K562 (cell line): ENCODE data around the gene FOXA3. TPM values are rescaled to one million over a fixed set of nuclear protein-coding genes. Genes with fewer than 3 reads are reported as not detected.
A peak's percentile ranks its signal among the peaks of the same experiment; 100 is the strongest.

Experiments used
- ARNT ChIP-seq, 2 experiments: fragments of 450-650 bp; IDR thresholded peaks; 2 replicates each; pipeline ENCODE4 v1.6.1; 2016; ENCODE audit warnings: mild to moderate bottlenecking in 1 of 2
- ATF1 ChIP-seq, 2 experiments: fragments of 450-650 bp in 1 of 2; IDR thresholded peaks; 2 replicates each; pipeline ENCODE4 v1.6.1; 2016; ENCODE audit warnings: missing compliant biosample characterization in 1 of 2, missing genetic modification characterization in 1 of 2
- ATF2 ChIP-seq: sonication (generic); formaldehyde crosslinking; IDR thresholded peaks from 2 replicates; pipeline ENCODE4 v1.8.1; 2022; ENCODE audit warnings: missing genetic modification reagents
- CHD1 ChIP-seq: fragments of 200-600 bp; sonication (generic); IDR thresholded peaks from one replicate; pipeline ENCODE4 v1.6.1; 2012; ENCODE audit warnings: mild to moderate bottlenecking, moderate library complexity, low read length, inconsistent platforms
- DDX20 ChIP-seq: fragments of 450-650 bp; IDR thresholded peaks from 2 replicates; pipeline ENCODE4 v1.6.1; 2016; ENCODE audit warnings: missing genetic modification characterization, low read depth, mild to moderate bottlenecking, missing compliant biosample characterization, moderate library complexity
- ESRRA ChIP-seq: fragments of 450-650 bp; IDR thresholded peaks from 2 replicates; pipeline ENCODE4 v1.6.1; 2014; ENCODE audit warnings: low read depth, mild to moderate bottlenecking, moderate library complexity, borderline replicate concordance
- MECOM ChIP-seq: fragments of 250-450 bp; sonication (Bioruptor Pico); IDR thresholded peaks from 2 replicates; pipeline ENCODE4 v1.8.0; 2022; ENCODE audit warnings: inconsistent platforms
- POLR2AphosphoS5 ChIP-seq: IDR thresholded peaks from 2 replicates; pipeline ENCODE4 v1.6.1; 2011; ENCODE audit warnings: mild to moderate bottlenecking, low read depth, low read length, moderate library complexity; ENCODE audit not compliant: control insufficient read depth, insufficient read depth
- PRDM10 ChIP-seq: fragments of 450-650 bp; IDR thresholded peaks from 2 replicates; pipeline ENCODE4 v1.6.1; 2018; ENCODE audit not compliant: partially characterized antibody
- SMAD1 ChIP-seq: fragments of 150-350 bp; IDR thresholded peaks from 2 replicates; pipeline ENCODE4 v1.6.1; 2014; ENCODE audit warnings: low read length, low read depth; ENCODE audit not compliant: partially characterized antibody
- TCF7L2 ChIP-seq: fragments of 150-350 bp; IDR thresholded peaks from 2 replicates; pipeline ENCODE4 v1.6.1; 2016; ENCODE audit warnings: low read depth, mild to moderate bottlenecking, low read length, moderate library complexity
- U2AF2 ChIP-seq: fragments of 200-400 bp; formaldehyde crosslinking; optimal IDR thresholded peaks from 2 replicates; pipeline ENCODE3; 2017; ENCODE audit warnings: low read depth, mild to moderate bottlenecking, low read length
- ZNF316 ChIP-seq: fragments of 450-650 bp; IDR thresholded peaks from 2 replicates; pipeline ENCODE4 v1.6.1; 2016
- ZNF324 ChIP-seq: fragments of 250-450 bp; sonication (Bioruptor Pico); IDR thresholded peaks from 2 replicates; pipeline ENCODE4 v1.4.0; 2020; ENCODE audit warnings: mild to moderate bottlenecking
- ZNF436 ChIP-seq: fragments of 250-450, 450-650 bp; sonication (Bioruptor Pico); formaldehyde crosslinking; IDR thresholded peaks from 2 replicates; pipeline ENCODE4 v1.7.0; 2020; ENCODE audit warnings: mild to moderate bottlenecking
- polyA plus RNA-seq, 8 experiments: library from polyadenylated mRNA; depleted of rRNA in 4 of 8; stranded (reverse) in 5 of 8; unstranded in 3 of 8; fragments of >200 nt; fragmentation: Nextera tagmentation in 2 of 8; fragmentation: Illumina TruSeq in 1 of 8; extraction: Ambion mirVana in 2 of 8; extraction: Trizol in 1 of 8; gene quantifications; 2 replicates each; pipeline versions ENCODE4 v1.2.1 to v1.2.3, GENCODE V29; 2011 to 2014; ENCODE audit warnings: inconsistent platforms in 1 of 8, missing spikeins in 1 of 8
- total RNA-seq, 7 experiments: library from RNA; depleted of rRNA in 6 of 7; stranded (reverse); fragments of >200 nt in 6 of 7; fragmentation: Illumina TruSeq in 2 of 7; extraction: Trizol in 2 of 7; gene quantifications; 2 replicates each; pipeline versions ENCODE4 v1.2.1 to v1.2.3, GENCODE V29; 2011 to 2021; ENCODE audit warnings: low replicate concordance in 1 of 7
- TF ChIP-seq, protein P1 (sequence below): fragments of 450-650 bp; formaldehyde crosslinking; IDR thresholded peaks from 2 replicates; pipeline ENCODE4 v1.4.0; 2022; ENCODE audit warnings: missing genetic modification characterization
- TF ChIP-seq, protein P2 (sequence below): fragments of 250-450 bp; sonication (Bioruptor Pico); IDR thresholded peaks from 2 replicates; pipeline ENCODE4 v1.5.0; 2020; ENCODE audit warnings: mild to moderate bottlenecking
- TF ChIP-seq, protein P3 (sequence below): sonication (generic); formaldehyde crosslinking; IDR thresholded peaks from 2 replicates; pipeline ENCODE4 v1.5.0; 2020; ENCODE audit warnings: missing genetic modification reagents

Gene FOXA3
- total and polyA plus RNA-seq, 9 of the 15 experiments (the other 6 are each of a cell fraction or from before 2014, with no cell fraction given): 1.3 to 15.5 (median 4.7) TPM

GRCh38 chr19:45817010-45817724, 47.0 kb upstream of the FOXA3 start (continued):
- TF ChIP-seq CHD1: no peak
- TF ChIP-seq PRDM10: peak; percentile 87
- TF ChIP-seq, protein P1, sequence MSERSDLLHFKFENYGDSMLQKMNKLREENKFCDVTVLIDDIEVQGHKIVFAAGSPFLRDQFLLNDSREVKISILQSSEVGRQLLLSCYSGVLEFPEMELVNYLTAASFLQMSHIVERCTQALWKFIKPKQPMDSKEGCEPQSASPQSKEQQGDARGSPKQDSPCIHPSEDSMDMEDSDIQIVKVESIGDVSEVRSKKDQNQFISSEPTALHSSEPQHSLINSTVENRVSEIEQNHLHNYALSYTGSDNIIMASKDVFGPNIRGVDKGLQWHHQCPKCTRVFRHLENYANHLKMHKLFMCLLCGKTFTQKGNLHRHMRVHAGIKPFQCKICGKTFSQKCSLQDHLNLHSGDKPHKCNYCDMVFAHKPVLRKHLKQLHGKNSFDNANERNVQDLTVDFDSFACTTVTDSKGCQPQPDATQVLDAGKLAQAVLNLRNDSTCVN: no peak
- TF ChIP-seq DDX20: no peak
- TF ChIP-seq ESRRA: peak; percentile 80; the same call in 1 of the 2 replicates
- no peak for TF ChIP-seq MECOM (CRISPR knock-in tag)
- no peak for TF ChIP-seq ZNF316
- no peak for TF ChIP-seq SMAD1
- TF ChIP-seq TCF7L2: no peak
- no peak for TF ChIP-seq ZNF436 (CRISPR knock-in tag)
- TF ChIP-seq ZNF324 (CRISPR knock-in tag): no peak
- TF ChIP-seq POLR2AphosphoS5: 0 out of 2 replicates have a peak, but pooled peaks have one; percentile 53
- TF ChIP-seq, protein P2, sequence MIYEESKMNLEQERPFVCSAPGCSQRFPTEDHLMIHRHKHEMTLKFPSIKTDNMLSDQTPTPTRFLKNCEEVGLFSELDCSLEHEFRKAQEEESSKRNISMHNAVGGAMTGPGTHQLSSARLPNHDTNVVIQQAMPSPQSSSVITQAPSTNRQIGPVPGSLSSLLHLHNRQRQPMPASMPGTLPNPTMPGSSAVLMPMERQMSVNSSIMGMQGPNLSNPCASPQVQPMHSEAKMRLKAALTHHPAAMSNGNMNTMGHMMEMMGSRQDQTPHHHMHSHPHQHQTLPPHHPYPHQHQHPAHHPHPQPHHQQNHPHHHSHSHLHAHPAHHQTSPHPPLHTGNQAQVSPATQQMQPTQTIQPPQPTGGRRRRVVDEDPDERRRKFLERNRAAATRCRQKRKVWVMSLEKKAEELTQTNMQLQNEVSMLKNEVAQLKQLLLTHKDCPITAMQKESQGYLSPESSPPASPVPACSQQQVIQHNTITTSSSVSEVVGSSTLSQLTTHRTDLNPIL (CRISPR knock-in tag): no peak
- peak in 1 of 2 experiments; percentile 83; a peak in 2 of 4 replicates for TF ChIP-seq ARNT (IDR thresholded peaks at IDR 0.05)
- TF ChIP-seq, protein P3, sequence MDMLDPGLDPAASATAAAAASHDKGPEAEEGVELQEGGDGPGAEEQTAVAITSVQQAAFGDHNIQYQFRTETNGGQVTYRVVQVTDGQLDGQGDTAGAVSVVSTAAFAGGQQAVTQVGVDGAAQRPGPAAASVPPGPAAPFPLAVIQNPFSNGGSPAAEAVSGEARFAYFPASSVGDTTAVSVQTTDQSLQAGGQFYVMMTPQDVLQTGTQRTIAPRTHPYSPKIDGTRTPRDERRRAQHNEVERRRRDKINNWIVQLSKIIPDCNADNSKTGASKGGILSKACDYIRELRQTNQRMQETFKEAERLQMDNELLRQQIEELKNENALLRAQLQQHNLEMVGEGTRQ (CRISPR knock-in tag): peak; percentile 76
- TF ChIP-seq U2AF2: no peak
- TF ChIP-seq ATF2 (CRISPR knock-in tag): no peak
- no peak for TF ChIP-seq ATF1 (CRISPR knock-in tag; IDR thresholded peaks at IDR 0.05)
- peak; percentile 39 for TF ChIP-seq ATF1 (tag; IDR thresholded peaks at IDR 0.05)
